HUDEP-2 (cell line): ENCODE measurements around the gene ZFYVE21.
A peak's percentile ranks its signal among the peaks of the same experiment; 100 is the strongest.

Experiments used
- DNase-seq, 76 experiments: peaks; one replicate each; lab custom pipeline; 2025; ENCODE audit not compliant: unreplicated experiment in 76 of 76; lab: John Stamatoyannopoulos, UW

ZFYVE21 gene

DNA sequence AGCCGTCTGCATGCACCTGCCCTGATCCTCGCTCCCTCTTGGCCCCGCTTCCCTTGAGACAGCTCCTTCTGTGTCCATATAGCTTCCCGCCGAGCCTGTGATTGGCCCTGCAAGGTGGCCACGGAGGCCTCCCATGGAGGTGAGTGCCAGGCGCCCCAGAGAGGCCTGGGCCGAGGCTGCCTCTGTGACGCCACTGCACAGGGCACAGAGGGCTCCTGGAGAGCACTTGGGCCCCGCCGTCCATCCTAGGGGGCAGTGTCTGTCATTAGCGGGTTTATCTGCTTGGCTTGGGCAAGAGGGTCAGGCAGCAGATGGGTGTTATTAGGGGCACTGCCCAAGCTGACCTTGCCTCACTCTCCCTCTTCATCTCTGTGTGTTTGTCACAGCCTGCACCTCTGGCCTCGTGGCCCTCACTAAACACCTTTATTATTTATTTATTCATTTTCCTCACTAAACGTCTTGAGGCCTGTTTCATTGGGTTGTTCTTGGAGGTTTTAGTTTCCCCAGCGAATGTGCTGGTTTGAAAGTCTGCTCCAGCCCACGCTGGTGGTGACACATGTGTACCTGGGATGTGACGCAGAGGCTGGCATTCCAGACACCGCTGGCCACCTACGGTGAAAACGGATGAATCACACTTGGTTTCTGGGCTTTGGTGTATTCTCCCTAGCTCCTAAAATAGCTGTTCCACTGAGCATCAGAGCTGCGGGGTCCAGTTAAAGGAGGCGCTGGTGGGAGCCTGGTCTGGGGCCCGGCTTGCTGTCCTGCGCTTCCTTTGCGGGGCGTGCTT, 5.9 kb downstream of the ZFYVE21 start:
- DNase-seq, result no peak

DNA sequence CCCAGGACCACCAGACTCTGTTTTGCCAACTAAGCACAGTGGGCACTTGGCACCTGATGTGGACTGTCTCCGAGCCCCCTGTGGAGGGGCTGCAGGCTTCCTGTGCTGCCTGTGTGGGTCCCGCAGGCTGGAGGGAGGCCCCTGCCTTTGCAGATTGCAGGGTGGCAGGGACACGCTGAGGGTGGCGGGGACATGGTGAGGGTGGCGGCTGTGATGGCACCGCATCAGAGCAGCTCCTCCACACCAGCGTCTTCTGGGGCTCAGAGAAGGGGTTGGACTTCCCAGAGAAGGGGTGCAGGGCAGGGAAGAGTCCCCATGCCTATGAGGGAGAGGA, 8.1 kb downstream of the ZFYVE21 start:
- DNase-seq, result no peak

DNA sequence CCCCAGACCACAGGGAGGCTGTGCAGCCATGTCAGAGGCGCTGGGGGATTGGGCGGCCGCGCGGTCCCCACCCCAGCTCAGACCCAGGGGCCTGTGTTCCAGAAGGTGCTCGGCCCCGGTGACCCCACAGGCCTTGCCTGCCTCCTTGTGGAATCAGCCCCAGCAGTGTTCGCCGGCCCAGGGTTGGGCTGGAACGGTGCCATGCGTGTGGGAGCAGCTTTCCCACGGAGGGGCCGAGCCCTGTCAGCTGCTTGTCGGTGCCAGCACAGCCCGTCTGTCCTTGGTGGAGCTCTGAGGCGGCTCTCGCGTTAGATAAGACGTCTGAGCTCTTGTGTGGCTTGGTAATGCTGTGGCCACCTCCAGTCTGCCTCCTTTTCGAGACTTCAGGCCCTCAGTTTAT, 8.5 kb downstream of the ZFYVE21 start:
- DNase-seq, result peak in 75 of 76 experiments; percentile 19 to 97 (median 92)

DNA sequence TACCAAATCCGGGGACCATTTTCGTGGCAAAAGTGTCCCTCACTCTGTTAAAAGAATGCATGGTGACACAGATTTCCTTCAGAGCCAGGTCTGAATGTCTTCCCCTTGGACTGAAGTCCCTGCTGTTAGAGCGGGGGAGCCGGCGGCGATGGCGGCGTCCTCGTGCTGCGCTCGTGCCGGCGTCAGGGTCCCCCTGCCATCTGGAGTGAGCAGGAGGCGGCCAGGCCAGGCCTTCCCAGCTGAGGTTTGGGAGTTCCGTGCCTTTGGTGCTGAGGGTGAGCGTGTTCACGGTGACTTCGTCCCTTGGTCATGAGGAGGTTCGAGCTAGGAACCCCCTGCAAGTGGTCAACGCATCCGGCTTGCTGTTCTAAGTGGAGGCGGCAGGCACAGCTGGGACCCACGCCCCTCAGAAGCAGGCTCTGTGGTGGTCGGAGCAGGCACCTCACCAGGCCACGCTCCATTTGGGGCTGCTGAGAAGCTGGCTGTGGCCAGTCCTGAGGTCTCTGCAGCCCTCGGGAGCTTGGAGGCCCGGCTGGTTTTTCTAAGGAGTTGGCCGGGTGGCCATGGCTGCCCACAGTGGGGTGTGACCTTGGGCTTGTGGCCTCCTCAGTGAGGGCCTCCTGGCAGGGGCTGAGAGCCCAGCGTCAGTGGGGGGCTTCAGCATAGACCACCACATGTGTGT, 9.5 kb downstream of the ZFYVE21 start:
- no peak for DNase-seq

DNA sequence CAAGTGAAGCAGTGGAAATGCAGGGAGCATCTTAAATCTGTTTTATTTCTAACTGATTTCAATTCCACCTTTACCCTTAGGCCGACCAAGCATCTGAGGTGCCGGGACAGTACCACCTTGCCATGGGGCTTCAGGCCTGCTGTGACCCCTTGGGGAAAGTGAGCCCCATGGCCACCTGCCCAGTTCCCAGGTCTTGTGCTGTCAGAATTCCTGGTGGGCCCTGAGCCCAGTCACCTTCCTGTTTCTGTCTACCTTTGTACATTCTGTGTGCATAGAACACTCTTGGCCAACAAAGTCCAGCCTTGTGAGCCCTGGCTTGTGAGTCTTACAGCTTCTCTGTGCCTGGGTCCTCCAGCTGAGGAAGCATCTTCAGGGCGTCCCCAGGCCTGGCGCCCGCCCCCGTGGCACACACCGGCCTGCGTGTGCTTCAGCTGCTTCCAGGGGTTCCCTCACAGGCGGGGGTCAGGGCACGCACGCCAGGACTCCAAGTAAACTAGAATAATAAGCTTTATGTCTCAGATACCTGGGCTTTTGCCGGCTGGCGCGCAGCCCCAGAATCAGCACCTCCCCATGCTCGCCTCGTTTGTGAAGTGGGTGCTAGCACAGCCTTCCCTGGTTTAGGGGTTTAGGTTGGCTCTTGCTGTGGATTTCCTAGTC, 10.3 kb downstream of the ZFYVE21 start:
- no peak for DNase-seq

DNA sequence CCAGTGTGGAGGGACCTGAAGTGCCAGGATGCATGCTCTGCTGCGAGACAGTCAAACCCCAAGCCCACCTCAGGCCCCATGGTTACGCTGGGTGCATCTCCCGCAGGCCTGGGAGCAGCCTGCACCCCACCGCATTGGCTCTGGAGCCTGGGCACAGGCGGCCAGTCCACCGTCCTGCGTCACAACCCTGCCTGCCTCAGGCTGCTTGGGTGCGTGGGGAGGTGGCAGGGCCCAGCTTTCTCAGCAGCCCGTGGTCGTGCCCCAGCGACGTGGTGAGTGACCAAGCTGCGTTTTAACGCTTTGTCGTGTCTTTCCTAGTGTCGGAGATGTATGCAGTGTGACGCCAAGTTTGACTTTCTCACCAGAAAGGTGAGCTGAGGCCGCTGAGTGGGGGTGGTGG, 10.9 kb downstream of the ZFYVE21 start:
- DNase-seq, result no peak

DNA sequence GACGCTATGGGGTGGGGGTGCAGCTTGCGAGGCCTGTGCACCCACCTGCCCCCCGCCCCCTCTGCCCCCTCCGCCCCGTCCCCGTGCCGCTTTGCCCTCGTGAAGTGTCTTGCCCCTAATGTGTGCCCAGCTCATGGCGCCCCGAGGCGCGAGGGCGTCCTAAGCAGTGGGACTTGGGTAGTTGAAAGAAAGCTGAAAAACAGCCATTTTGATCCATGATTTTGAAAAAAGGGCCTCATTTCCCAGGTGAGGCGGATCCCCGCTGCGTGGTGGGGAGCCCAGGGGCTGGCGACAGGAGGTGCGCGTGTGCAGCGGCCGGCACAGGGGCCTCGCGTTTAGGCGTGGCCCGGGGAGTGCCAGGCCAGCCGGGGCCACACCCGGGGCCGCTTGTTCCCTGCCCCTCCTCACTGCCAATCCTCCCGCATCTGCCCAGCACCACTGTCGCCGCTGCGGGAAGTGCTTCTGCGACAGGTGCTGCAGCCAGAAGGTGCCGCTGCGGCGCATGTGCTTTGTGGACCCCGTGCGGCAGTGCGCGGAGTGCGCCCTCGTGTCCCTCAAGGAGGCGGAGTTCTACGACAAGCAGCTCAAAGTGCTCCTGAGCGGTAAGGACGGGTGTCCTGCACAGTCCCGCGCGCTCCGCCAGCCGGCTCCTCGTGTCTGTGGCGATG, 11.8 kb downstream of the ZFYVE21 start:
- peak in 6 of 76 experiments; percentile 16 to 23 (median 20) for DNase-seq

DNA sequence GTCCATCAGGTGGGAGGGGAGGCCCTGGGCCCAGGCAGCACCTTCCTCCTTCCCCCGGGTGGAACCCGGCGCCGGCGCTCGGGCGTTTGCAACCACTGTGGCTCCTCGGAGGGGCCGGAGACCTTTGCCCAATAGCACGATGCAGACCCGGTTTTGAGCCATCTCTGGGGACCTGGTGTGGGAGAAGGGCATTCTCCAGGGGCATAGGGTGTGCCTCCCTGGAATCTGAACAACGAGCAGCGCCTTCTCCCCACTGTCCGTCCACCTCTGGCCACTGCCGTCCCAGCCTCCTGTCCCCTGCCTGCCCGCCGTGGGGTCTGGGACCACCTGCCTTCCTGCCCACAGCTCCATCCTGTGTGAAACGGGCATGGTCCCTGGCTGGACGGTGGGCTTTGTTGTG, 12.5 kb downstream of the ZFYVE21 start:
- no peak for DNase-seq

DNA sequence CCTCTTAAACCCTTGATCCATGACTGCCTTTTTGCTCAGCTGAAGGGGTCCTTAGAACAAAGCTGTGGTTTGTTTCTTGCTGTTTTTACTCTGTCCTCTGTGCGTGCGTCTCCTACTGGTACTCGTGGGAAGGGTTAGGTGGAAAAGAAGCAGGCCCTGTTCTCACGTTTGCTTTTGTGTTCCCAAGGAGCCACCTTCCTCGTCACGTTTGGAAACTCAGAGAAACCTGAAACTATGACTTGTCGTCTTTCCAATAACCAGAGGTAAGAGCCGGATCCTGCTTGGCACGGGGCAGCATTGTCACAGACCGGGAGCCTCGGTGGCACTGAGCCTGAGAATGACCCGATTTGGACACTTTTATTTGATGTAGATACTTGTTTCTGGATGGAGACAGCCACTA, 13.1 kb downstream of the ZFYVE21 start:
- no peak for DNase-seq

DNA sequence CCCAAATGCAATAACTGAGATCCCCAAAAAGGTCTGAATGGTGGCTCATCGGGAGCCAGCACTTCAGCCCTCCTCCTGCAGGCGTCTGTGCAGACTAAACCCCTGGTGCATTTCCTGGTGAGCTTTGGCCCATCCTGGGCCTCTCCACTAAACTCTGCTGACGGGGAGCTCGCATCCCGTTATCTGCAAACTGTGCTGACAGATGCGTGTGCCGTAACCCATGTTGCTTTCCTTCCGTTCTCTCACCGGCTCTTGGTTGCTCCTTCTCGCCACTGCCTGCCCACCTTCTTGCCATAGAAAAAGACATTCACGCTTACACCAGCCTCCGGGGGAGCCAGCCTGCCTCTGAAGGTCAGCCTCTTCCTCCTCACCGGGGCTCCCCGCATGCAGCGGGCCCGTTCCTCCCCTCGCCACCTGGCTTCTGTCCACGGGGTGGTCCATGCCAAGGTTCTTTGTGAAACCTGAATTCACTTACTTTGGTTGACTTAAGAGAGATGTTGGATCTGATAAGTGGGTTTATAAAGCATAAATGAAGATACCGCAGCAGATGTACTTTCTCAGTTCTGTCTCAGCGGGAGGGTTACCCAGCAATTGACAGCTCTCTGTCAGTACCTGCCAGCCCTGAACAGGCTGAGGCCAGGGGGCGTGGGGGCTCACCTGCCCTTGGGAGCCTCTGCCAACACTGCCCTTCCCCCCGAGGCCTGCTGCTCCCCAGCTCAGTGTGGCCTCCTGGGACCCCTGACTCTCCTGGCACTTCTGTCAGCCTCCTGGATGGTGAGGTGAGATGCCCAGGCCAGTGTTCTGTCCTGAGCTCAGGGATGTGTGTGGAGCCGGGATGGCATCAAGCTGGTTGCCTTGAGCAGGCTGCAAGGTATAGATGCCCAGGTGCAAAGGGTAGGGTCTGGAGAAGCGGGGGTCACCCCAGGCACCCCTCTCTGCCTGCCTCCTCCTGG, 14.2 kb downstream of the ZFYVE21 start:
- DNase-seq, result peak in 4 of 76 experiments; percentile 12 to 33 (median 20)

DNA sequence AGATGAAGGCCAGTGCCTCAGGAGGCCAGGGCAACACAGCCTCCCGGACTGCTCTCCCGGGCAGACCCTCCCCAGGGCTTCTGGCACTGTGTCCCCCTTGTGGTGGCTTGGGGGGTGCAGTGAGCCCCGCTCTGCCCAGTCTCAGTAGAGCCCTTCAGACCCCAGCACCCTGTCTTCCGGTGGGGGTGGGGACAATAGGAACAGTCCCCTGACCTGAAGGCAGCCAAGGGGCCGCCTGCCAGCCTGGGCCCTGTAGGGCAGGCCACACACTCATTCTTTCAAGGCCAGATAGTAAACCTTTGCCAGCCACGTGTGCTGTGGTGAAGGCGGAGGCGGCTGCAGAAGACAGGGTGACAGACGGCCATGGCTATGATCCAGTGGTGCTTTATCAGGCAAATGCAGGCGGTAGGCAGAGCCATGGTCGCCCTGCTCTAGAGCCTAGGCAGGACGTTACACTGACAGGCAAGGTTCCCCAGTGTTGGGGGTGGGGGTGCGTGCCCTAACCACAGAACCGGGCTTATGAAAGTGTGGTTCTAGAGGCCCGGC, 15.0 kb downstream of the ZFYVE21 start:
- DNase-seq, result peak in 75 of 76 experiments; percentile 57 to 99 (median 95)

DNA sequence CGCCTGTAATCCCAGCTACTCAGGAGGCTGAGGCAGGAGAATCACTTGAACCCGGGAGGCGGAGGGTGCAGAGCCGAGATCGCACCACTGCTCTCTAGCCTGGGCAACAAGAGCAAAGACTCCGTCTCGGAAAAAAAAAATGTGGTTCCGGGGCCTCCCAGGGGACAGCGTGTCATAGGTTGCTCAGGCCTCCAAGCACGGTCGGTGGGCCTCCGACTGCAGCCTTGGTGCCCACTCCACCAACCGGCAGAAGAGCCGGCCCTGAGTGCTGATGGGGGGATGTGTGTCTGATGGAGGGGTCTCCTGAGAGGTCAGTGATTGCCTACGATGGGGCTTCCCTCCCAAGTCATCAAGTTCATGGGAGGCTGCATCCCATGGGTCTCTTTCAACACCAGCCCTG, 15.9 kb downstream of the ZFYVE21 start:
- DNase-seq, result no peak

DNA sequence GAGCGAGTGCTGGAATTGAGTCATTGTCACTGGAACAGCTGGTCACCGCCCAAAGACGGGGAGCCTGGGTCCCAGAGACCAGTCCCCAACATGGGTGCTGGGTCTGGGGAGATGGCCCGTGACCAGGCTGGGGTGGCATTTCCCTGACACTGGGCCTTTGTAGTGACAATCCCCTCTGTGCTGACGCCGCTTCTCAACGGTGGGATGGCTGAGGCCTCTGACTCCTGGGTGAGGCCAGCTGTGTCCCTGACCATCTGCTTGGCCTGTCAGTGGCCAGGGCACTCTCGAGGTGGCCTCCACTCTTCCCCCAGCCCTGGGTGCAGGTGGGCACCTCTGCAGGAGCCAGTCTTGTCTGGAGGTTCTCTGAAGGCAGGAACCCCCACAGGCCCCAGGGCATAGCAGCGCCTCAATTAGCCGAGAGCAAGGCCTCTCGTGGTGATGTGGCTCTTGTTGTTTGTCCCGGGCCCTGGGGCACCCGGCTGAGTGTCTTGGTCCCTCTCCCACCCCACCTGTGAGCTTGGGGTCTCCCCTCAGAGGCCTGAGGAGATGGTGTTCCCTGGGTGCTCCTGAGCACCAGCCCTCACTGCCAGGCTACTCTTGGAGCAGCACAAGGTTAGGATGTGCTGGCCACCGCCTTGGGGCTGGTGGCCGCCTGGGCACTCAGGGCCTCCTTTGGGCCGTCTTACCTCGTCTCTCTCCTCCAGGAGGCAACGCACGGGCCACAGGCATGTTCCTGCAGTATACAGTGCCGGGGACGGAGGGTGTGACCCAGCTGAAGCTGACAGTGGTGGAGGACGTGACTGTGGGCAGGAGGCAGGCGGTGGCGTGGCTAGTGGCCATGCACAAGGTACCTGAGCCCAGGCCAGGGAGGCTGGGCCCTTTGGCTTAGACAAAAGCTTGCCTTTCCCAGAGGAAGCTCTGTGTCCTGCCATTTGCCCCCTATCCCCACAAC, 16.6 kb downstream of the ZFYVE21 start:
- DNase-seq, result no peak

DNA sequence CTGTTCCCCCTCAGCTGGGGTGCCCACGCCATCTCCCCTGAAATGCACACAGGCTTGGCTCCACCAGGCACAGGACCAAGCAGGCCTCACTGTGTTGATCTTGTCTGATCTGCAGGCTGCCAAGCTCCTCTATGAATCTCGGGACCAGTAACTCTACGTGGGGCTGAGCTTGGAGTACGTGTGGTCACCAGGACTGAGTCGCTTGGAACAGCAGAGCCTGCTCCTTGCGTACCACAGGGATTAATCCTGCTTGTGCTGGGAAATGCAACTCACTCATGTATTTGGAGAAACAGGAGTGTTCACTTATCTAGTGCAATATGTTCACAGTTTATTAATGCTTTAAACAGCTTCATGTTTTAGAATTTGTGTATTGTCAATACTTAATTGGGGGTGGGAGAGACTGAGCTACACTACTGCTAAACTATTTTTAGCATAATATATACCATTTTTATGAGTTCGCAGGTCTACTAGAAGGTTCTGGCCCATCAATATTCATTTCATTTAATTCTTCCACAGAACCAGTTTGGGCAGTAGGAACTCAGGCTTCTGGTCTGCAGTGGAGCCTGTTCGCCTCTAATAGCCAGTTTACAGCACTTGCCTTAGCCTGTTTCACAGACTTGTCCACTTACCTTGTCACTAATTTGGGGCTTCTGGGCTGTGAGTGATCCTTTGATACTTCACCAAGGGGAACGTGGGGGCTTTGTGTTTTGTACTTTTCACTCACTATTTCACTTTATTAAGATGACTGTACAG, 17.4 kb downstream of the ZFYVE21 start:
- DNase-seq, result no peak

DNA sequence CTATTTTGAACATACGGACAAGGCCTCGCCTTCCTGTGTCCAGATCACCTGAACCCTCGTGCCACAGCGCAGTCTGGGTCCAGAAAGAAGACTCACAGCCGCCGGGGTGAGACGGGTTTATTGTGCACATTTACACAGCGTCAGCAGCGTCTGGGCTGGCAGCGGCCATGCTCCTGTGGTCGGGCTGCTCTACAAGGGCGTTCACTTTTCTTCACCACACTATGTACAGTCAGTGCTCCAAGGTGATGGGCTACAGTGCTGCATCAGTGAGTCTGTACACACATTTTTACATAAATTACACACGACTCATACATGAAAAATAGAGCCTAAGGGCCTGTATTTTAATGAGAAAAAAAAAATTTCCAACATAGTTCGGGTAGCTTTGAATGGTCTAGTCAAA, 18.0 kb downstream of the ZFYVE21 start:
- no peak for DNase-seq

DNA sequence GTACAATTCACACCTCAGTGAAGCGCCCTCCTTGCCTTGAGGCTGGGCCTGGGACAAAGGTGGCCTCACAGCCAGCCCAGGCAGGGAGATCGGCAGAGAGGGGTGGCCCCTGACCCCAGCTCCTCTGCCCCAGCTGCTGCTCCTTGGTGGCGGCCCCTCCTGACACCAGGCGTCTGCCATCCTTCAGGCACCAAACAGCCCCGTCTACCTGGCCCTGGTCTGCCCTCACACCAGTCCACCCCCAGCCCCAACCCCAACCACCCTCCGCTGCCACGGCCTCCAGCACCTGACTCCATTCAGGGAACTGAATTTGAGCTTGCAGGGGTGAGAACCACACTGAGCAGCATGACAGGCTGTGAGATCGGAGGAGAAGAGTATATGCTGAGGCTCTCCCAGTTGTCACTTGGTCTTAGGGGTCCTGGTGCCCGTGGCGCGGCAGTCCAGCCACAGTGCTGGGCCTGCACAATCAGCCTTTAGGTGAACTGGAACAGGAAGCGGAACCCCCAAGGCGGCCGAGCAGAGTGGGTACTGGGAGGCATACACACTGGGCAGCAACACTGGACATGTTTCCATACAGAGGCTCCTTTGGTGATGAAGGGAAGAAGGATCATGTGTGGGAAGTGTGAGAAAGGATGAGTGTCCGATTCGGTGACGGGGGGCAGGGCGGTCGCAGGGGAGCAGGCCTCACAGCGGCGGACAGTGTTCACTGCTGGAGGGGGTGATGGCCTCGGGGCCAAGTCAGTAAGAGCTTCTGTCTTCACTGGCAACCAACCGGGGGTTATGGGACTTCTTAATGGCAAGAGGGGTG, 18.7 kb downstream of the ZFYVE21 start:
- DNase-seq, result no peak

DNA sequence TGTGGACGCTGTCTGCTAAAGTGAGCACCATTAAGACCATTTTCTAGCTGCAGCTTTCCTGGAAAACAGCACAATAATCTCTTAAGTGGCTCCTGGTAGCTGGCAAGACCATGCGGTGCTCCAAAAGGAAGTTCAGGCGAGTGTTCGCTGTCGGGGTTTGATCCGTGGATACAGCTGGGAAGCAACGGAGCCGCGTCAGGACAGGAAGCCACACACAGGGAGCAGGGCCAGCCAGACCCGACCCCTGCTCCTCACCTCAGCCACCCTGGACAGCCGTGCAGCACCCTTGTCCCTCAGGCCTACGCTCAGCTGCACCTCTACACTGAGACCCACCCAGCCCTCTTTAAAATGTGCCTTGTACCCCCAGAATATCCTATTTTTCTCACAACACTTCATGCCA, 19.4 kb downstream of the ZFYVE21 start:
- DNase-seq, result no peak
